NCI-H345 (cell line): ENCODE results near the gene DYRK4.
"Not testable (repeated sequence)": the region's sequence is repeated elsewhere in the genome, so short reads cannot be mapped to it uniquely, and the experiment has no call there.

Source experiments
- DNase-seq: peaks from one replicate; lab custom pipeline; 2025; lab: John Stamatoyannopoulos, UW

The DYRK4 gene

DNA sequence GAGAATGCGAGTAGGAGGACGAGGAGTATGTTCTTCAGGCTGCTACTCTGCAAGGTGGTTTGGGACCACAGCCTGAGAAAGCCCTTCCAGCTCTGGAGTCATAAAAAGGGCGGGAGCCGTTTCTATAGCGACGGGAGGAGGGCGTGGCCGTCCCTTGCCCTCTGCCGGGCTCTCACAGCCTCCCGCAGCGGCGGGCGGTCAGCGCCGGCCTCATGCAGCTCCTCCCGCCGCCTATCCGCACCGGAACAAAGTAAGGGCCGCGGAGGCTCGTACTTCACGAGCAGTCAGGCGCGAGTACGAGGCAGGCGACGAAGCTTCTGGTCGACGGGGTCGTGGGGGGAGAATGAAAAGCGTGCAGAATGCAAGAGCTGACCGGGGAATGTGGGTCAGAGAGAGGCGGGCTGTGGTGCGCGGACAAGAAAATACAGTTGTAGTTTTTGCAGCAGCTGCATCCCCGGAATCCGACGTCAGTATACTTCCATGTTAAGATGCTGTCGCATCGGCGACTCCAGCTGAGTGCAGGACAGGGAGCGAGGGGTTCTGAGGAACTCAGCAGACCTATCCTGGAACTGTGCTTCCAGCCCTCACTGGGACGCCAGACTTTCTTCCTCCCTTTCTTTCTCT is at the start of gene DYRK4:
DYRK4 (plus strand) TSS at position 175 of the 624 bp plus-strand sequence; CDS start at position 213, 38 bp downstream.
- DNase-seq: no peak

GRCh38 chr12:4518106-4518728 is 43.8 kb upstream of the DYRK4 start:
- no peak for DNase-seq

GRCh38 chr12:4523443-4523842 is 38.6 kb upstream of the DYRK4 start:
- DNase-seq: not testable (repeated sequence)

DNA sequence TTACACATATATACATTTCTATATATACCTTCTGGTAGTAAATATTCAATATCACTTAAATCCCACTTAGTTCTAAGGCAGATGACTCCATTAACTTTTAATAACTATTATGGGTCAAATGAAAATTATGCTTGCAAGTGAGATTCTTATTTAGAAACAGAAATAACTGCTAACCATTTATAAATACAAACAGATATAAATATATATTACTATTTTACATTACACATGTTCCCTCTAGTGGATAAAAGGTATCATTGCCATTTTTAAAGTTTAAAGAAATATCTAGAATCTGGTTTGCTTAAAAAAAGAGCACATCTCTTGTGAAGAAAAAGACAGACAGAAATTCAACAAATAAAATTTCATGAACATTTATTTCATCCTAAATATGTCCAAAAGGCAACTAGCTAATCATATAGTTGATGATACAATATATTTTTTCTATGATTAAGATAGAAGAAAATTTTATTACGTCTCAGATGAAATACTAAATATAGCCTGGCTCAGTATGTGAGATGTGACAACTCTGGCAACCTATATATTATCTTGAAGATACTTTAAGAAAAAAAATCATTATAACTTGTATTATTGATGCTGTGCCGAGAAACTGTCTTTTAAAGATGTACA is 35.0 kb upstream of the DYRK4 start:
- DNase-seq: peak; percentile 3

- DNase-seq: no peak
Observed at GRCh38 chr12:4530160-4530559, 31.8 kb upstream of the DYRK4 start.

- no peak for DNase-seq
Observed at GRCh38 chr12:4530982-4531586, 30.9 kb upstream of the DYRK4 start.

DNA sequence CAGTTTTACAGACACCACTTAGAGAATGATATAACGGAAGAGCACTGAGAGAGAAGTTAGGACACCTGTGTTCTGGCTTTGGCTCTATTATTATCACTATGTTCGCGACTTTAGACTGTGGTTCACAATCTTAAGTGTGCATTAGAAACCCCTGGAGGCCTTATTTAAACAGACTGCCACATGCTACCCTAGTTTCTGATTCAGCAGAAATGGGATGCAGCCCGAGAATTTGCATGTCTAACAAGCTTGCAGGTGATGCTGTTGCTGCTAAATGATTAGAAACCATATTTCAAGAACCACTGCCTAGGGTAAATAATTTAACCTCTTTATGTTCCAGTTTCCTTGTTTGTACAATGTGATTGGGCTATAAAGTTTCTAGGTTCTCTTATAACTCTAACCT is 26.9 kb upstream of the DYRK4 start:
- no peak for DNase-seq

DNA sequence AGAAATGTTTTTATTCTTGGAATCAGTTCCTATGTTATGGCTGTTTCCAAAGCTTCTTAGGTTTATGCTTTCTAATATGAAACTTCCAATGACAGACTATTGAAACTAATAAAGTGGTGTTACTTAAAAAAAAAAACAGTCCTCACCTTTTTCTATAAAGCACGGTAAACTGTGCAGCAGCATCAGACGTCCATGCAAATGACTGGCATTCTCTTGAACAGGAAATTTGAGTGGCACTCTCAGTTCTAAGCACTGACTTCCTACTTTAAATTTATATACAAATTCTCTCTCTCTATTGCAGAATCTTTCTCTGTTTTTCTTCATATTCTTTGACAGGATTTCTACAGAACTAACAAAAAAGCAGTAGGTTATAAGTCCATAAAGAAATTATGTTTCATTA is 26.1 kb upstream of the DYRK4 start:
- DNase-seq: no peak

DNA sequence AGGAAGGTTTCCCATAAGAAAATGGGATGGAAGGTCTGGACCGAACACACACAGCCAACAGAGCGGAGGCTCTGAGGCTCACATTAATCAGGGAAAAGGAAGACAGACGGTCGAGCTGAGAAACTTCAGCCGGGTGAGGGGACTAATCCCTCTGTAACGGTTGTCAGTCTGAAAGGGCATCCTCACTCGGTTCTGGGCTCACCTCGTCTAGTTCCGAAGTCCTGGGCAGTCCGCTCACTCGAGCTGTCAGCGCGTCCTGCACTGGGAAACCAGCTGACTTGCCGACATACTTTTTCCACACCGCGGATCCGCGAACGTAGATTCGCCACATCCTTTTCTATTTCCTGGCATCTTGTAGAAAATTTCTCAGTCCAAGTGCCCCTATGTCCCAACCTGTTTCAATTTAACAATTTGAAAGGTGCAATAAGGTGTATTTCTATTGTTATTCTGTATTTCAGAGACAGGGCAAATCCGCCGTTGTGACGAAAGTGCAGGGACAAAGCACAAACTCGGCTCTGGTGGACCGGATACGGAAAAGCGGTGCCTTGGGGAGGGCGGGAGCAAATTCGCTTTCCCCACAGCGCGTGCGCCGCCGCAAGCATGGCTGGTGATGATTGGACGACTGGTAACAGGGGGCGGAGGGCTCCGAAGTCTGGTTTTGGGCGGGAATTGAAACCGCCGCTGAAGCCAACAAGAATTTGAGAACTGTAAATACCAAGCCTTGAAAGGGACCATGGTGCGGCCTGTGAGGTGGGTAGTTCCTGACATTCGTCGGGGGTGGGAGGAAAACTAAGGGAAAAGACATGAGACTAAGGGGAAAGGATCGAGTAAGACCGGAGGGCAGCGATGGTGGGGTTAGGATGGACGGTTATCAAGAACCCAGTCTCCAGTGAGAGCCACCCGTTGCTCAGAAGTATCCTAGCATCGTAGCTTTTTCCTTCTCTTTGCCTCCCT is 23.5 kb upstream of the DYRK4 start, which contains the start of gene RAD51AP1:
RAD51AP1 (plus strand) TSS at position 684 of the 954 bp plus-strand sequence; CDS start at position 734, 50 bp downstream.
- DNase-seq: peak; percentile 97

DNA sequence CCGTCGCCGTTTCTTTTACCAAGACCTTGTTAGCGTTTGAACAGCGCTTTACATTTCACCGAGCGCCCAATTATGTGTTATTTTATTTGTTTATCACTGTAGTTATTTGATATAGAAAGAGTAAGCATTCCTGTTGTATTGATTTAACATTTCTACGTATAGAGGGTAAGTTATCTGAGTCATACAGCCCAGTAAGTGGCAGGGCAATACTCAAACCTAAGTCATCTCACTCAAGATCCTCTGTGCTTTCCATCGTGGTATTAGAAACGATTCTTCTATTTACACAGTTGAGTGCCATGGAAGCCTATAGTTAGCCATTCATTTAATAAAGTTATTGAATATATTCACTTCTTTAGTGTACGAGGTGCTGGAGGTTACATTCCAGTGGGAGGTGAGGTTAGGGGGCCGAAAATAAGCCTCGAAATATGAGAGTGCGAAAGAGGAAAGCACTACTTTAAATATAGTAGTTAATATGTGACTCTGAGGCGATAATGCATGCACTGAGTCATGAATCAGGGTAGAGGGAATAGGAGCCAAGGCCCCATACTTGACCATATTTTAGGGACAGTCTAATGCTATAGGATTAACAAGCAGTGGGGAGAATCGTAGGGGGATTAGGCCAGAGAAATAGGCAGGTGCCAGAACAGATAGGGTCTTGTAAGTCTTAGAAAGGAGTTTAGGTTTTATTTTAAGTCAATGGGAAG is 22.7 kb upstream of the DYRK4 start:
- DNase-seq: no peak

DNA sequence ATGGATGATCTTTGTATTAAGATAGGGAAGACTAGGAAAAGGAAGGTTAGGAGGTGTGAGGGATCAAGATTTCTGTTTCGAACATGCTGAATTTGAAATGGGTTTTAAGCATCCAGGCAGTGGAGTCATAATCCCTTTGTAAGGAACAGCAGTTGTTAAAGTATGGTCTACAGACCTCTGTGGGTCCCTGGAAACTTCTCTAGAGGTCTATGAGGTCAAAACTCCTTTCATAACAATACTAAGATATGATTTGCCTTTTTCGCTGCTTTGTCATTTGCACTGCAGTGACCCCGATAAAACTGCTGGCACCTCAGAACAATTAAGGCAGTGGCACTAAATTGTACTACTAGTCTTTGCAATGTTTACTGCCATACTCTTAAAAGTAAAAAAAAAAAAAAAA is 21.8 kb upstream of the DYRK4 start:
- DNase-seq: no peak

DNA sequence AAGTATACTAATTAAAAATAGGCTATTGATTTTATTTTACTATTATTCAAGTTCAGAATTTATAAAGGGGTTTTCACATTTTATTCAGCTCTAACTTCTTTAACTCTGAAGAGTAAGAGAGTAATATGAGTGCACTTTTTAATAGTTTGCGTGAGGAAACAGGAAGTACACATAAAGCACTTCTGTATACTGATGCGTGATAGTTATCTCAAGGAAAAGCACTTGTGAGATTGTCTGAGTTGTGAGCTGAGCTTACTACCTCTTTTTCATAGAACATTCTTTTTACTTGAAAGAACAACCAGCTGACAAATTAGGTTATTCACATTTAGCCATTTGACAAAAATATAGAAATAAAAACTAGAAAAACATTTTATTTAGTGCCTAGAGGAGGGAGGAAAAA is 21.4 kb upstream of the DYRK4 start:
- no peak for DNase-seq

GRCh38 chr12:4545195-4545594 is 16.8 kb upstream of the DYRK4 start:
- DNase-seq: no peak

- no peak for DNase-seq
Observed at GRCh38 chr12:4552191-4552590, 9.8 kb upstream of the DYRK4 start.

GRCh38 chr12:4553943-4554342 is 8.1 kb upstream of the DYRK4 start:
- no peak for DNase-seq

- no peak for DNase-seq
Observed at GRCh38 chr12:4555804-4556203, 6.2 kb upstream of the DYRK4 start.

DNA sequence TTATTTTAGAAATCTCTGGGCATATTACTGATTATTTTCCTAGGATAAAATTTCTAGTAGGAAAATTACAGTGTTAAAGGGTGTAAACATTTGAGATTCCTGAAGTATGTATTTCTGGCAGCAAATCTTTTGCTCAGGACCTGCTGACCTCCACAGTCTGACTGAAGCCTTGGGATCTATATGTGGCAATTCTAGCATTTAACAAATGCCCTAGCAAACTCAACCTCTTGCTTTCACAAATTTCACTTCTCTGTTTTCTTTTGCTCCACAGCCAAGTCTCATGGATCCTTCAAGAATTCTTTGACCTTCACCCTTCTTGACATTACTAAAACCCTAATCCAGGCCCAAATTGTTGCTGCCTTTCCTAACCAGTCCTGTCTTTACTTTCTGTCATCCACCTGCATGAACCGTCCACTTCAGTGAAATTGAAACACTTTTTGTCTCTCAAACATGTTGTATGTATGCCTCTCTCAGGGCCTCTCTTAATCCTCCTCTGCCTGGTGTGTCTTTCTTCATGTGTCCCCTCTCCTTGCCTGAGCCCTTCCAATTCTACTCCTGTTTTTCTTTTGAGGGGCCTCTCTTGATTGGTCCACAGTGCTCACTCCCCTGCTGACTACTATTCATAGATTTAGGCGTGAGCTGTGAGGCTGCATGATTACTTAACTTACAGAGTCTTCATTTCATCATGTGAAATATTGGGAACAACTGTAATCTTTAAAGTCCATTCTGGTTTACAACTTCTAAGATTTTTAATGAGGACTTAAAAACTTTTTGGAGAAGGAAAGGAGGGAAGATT is 5.1 kb upstream of the DYRK4 start:
- DNase-seq: no peak

GRCh38 chr12:4557586-4557985 is 4.4 kb upstream of the DYRK4 start:
- DNase-seq: no peak

DNA sequence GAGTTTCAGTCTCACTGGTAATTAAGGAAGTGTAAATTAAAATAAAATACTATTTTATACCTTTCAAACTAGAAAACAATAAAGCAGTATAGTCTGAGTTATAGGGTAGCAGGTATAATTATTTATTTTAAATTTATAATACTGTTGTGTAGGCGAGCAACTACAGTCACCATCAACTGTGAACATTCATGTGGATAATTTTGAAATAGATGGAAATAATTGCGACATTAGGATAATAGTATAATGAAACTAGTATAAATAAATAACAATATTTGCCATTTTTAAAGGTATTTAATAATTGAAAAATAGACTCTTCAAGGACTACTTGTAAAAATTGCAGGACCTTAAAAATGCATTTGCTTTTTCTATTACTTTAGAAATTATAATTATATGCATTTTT is 3.8 kb upstream of the DYRK4 start:
- DNase-seq: no peak

DNA sequence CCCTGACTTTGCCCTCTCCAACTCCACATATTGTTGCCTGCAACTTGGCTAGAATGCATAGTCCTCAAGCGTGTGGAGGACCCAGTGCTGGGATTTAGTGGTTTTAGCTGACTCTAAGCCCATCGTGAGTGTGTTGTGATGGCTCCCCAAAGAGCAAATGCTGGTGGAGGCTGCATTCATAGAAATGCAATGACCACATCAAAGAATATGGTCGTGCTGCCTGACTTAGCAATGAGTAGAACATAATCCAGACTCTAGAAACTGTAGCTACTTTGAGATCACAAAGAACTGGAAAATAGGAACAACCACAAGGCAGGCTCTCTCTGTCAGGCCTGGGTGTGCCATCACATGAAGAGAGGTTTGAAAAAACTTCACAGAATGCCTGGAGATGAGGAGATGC is 1.3 kb downstream of the DYRK4 start:
- no peak for DNase-seq
